ENCODE results near the gene WWC1. TPM values are rescaled to one million over a fixed set of nuclear protein-coding genes. Genes with fewer than 3 reads are reported as not detected.

Gene WWC1
- total RNA-seq, 2 donors from 2014 or later = 2.7 to 8.1 TPM

DNA sequence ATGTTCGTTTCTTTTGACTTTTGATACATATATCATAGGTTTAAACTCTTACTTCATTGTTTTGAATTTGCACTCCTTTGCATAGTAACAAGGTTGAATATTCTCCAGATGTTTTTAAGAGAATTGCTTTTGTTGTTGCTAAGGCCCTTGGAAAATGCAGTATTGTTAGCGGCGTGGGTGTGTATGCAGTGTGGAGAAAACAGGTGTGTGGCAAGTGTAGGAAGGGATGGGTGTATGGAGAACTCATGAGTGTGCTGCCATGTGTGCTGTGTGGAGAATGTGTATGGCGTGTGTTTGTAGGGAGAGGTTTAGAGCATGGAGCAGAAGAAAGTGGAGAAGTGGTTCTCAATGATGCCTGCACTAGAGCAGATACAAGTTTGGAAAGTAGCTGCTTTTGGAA, 87.3 kb downstream of the WWC1 start:
- H3K9me3 ChIP-seq = no peaks in the 10 kb centered on the region
- no peak for DNase-seq (ENCODE audit: low spot score)

DNA sequence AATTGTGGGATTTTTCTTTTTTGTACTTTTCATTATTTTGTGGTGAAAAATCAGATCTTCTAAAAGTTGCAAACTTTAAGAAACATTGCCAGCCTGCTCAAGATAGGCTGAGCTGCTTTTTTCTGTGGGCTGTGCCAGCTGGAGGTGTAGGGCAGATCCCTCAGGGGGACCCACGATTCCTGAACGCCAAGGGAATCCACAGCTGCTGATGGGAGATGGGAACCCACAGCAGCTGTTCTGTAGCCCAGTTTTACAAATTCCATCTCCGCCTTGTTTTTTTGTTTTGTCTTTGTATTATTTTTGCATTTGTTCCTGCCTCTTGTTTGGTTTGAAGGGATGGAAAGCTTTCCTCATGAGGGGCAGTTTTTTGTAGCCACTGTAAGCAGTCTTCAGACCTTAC, 91.0 kb downstream of the WWC1 start:
- no peak overlapping the region for H3K27ac ChIP-seq
- H3K9me3 ChIP-seq = peaks cover 0 to 8% of the 10 kb centered on the region in 2 donors
- H3K27me3 ChIP-seq = no peaks in the 10 kb centered on the region
- no peak overlapping the region for H3K4me3 ChIP-seq
- H3K4me1 ChIP-seq = no peaks in the 10 kb centered on the region
- TF ChIP-seq, protein P1, sequence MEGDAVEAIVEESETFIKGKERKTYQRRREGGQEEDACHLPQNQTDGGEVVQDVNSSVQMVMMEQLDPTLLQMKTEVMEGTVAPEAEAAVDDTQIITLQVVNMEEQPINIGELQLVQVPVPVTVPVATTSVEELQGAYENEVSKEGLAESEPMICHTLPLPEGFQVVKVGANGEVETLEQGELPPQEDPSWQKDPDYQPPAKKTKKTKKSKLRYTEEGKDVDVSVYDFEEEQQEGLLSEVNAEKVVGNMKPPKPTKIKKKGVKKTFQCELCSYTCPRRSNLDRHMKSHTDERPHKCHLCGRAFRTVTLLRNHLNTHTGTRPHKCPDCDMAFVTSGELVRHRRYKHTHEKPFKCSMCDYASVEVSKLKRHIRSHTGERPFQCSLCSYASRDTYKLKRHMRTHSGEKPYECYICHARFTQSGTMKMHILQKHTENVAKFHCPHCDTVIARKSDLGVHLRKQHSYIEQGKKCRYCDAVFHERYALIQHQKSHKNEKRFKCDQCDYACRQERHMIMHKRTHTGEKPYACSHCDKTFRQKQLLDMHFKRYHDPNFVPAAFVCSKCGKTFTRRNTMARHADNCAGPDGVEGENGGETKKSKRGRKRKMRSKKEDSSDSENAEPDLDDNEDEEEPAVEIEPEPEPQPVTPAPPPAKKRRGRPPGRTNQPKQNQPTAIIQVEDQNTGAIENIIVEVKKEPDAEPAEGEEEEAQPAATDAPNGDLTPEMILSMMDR (IDR thresholded peaks at IDR 0.05) = no peak
- H3K36me3 ChIP-seq = no peaks in the 10 kb centered on the region
- no peak for DNase-seq (ENCODE audit: low spot score)

More for the DNA sequence above, 87.3 kb downstream of the WWC1 start:
- Histone ChIP-seq H3K36me3 (no peaks in the 10 kb centered on the region), H3K4me3 (no peak overlapping the region), H3K27me3 (no peaks in the 10 kb centered on the region), H3K4me1 (no peaks in the 10 kb centered on the region), H3K27ac (no peak overlapping the region)
- TF ChIP-seq, protein P1 (IDR thresholded peaks at IDR 0.05) = no peak

DNA sequence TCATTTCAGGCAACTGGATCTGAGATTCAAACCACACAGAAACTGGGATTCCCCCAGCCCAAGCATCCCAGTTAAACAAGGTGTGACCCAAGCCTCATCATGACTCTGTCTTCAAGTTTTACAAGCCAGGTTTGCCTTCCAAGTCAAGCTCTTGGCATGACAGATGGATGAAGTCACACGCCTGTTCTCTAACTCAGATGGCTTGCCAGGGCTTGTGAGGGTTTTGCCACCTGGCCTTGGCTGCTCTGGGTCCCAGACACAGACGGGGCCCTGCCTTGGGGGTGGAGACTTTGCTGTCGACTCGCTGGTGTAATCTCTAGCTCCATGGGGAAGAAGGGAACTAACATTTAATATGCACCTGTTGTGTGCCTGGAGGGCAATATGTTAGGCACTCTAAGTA, 99.0 kb downstream of the WWC1 start:
- H3K36me3 ChIP-seq = no peaks in the 10 kb centered on the region
- TF ChIP-seq, protein P1 (IDR thresholded peaks at IDR 0.05) = no peak
- no peak overlapping the region for H3K27ac ChIP-seq
- no peak overlapping the region for H3K4me3 ChIP-seq
- H3K27me3 ChIP-seq = no peaks in the 10 kb centered on the region
- no peak for DNase-seq (ENCODE audit: low spot score)
- H3K4me1 ChIP-seq = no peaks in the 10 kb centered on the region
- peaks cover 0 to 13% of the 10 kb centered on the region in 2 donors for H3K9me3 ChIP-seq

DNA sequence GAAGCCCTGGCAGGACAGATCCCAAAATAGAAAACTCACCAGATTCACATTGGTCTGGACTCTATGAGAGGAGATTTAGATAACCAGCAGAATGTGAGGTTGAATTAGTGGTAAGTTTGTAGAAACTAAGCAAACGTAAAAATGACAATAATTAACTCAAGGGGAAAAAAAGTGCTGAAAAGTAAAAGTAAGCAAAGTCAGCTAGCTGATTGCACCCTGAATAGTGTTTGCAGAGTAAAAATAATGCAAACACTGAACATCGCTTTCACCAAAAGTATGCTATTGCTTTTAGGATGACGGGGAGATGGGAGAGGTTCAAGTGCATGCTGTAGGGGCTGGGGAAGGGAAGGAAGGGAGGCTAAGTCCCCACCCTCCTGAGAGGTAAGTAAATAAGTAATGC, 102.3 kb downstream of the WWC1 start:
- TF ChIP-seq, protein P1 (IDR thresholded peaks at IDR 0.05) = no peak
- no peaks in the 10 kb centered on the region for H3K27me3 ChIP-seq
- H3K4me1 ChIP-seq = no peaks in the 10 kb centered on the region
- peaks cover 0 to 10% of the 10 kb centered on the region in 2 donors for H3K9me3 ChIP-seq
- no peak overlapping the region for H3K4me3 ChIP-seq
- H3K27ac ChIP-seq = no peak overlapping the region
- DNase-seq (ENCODE audit: low spot score) = no peak
- H3K36me3 ChIP-seq = no peaks in the 10 kb centered on the region

DNA sequence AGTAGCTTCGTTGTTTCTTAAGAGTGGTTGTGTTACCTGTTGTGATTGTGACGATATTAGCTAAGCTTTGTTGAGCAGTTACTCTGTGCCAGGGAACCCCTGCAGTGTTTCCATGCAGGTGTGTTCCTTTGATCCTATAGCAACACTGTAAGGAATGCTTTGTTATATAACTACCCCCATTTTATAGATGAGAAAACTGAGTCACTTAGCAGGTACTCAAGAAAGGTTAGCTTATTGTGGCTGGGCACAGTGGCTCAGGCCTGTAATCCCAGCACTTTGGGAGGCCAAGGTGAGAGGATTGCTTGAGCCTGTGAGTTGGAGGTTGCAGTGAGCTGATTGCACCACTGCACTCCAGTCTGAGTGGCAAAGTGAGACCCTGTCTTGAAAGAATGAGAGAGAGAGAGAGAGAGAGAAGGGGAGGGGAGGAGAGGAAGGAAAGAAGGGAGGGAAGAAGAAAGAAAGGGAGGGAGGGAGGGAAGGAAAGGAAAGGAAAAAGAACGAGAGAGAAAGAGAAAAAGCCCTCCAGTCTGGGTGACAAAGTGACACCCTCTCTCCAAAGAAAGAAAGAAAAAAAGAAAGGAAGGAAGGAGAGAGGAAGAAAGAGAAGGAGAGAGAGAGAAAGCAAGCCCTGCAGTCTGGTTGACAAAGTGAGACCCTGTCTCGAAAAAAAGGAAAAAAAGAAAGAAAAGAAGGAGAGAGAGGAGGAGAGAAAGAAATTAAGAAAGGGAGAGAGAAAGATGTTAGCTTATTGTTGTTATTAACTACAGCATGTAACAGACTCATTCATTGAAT, 109.2 kb downstream of the WWC1 start:
- Histone ChIP-seq H3K4me3 (no peak overlapping the region), H3K4me1 (peaks cover 0 to 8% of the 10 kb centered on the region in 2 donors), H3K27ac (no peak overlapping the region), H3K27me3 (no peaks in the 10 kb centered on the region), H3K9me3 (no peaks in the 10 kb centered on the region), H3K36me3 (no peaks in the 10 kb centered on the region)
- no peak for DNase-seq (ENCODE audit: low spot score)
- TF ChIP-seq, protein P1 (IDR thresholded peaks at IDR 0.05) = no peak

DNA sequence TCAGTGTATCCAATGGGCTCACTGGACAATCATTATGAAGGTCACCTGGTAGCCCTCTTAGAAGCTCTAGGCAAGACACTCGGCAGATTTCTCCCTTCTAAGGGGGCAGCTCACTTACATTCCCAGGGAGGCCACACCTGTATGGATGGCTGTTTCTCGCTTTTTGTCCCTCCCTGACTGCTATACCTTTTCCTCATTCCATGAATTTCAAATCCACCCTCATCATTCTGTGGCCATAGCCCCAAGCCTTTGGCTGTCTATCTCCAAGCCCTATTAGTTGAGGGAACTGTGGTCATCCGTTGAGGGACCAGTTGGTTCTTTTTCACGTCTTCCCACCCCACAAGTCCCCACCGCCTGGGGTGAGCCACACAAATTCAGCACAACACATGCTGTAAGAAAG, 109.8 kb downstream of the WWC1 start:
- Histone ChIP-seq H3K9me3 (no peaks in the 10 kb centered on the region), H3K4me1 (peaks cover 0 to 8% of the 10 kb centered on the region in 2 donors), H3K27me3 (no peaks in the 10 kb centered on the region), H3K4me3 (no peak overlapping the region), H3K36me3 (no peaks in the 10 kb centered on the region), H3K27ac (no peak overlapping the region)
- TF ChIP-seq, protein P1 (IDR thresholded peaks at IDR 0.05) = no peak
- DNase-seq (ENCODE audit: low spot score) = no peak

Data from right atrium auricular region (tissue), 2 donors.